ENCODE measurements around the gene NUDT8.
"Not testable (repeated sequence)": the region's sequence is repeated elsewhere in the genome, so short reads cannot be mapped to it uniquely, and the experiment has no call there.

Gene NUDT8

DNA sequence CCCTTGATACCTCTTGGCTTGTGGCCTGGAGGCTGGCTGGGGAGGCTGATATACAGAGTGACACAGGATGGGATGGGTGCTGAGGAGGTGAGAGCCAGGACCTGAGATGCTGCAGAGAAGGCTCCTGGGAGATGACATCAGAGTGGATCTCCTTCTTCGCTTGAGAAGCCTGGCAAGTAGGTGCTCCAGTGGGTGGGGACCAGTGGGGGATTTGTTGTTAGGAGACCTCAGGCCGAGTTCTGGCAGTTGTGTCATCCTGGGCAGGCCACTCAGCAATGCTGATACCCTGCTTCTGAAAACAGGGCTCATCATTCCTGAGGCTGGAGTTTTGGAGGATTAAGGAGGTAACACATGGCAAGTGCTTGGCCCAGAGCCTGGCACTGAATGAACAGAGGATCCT is 24.9 kb downstream of the NUDT8 start:
- TF ChIP-seq CTCF (conservative IDR thresholded peaks at IDR 0.05; ENCODE audit: control insufficient read depth, insufficient read depth, low read depth, low read length): no peak
- H3K4me3 ChIP-seq (ENCODE audit: control insufficient read depth, low read depth, low read length): no peak overlapping the region
- DNase-seq (ENCODE audit: low read depth): no peak

DNA sequence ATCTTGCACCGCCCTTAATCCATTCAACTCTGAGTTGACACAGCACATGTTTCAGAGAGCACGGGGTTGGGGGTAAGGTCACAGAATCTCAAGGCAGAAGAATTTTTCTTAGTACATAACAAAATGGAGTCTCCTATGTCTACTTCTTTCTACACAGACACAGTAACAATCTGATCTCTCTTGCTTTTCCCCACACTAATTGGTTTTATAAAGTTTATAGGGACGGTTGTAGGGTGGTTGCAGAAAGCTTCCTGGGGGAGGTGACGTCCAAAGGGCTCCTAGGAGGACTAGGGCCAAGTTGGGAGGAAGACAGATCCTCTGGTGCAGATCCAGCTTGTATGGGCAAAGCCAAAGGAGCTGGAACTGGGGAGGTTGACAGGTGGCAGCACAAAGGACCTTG is 25.6 kb downstream of the NUDT8 start:
- not testable (repeated sequence) for H3K4me3 ChIP-seq (ENCODE audit: control insufficient read depth, low read depth, low read length); DNase-seq (ENCODE audit: low read depth)

- H3K4me3 ChIP-seq (ENCODE audit: control insufficient read depth, low read depth, low read length): no peak overlapping the region
- TF ChIP-seq CTCF (conservative IDR thresholded peaks at IDR 0.05; ENCODE audit: control insufficient read depth, insufficient read depth, low read depth, low read length): no peak
- no peak for DNase-seq (ENCODE audit: low read depth)
Measured at GRCh38 chr11:67601098-67601497, 28.6 kb downstream of the NUDT8 start.

GRCh38 chr11:67600324-67601029 is 29.3 kb downstream of the NUDT8 start:
- no peak for DNase-seq (ENCODE audit: low read depth)
- TF ChIP-seq CTCF (conservative IDR thresholded peaks at IDR 0.05; ENCODE audit: control insufficient read depth, insufficient read depth, low read depth, low read length): no peak
- no peak overlapping the region for H3K4me3 ChIP-seq (ENCODE audit: control insufficient read depth, low read depth, low read length)

DNA sequence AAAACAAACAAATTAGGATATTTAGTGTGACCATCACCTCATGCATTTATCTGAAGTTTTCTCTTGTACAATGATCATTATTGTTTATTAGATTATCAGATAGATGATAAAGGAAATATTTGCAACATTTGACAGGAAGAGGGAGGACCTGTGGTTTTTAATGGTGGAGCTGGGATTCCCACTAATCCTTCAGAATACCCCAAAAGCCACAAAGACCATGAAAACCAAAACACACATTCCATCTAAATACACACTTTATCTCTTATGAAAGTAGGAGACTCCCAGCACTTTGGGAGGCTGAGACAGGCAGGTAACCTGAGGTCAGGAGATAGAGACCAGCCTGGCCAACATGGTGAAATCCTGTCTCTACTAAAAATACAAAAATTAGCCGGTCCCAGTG is 30.6 kb downstream of the NUDT8 start:
- no peak for TF ChIP-seq CTCF (conservative IDR thresholded peaks at IDR 0.05; ENCODE audit: control insufficient read depth, insufficient read depth, low read depth, low read length)
- no peak for DNase-seq (ENCODE audit: low read depth)
- no peak overlapping the region for H3K4me3 ChIP-seq (ENCODE audit: control insufficient read depth, low read depth, low read length)

- DNase-seq (ENCODE audit: low read depth); H3K4me3 ChIP-seq (ENCODE audit: control insufficient read depth, low read depth, low read length): not testable (repeated sequence)
Measured at GRCh38 chr11:67597963-67598362, 31.8 kb downstream of the NUDT8 start.

DNA sequence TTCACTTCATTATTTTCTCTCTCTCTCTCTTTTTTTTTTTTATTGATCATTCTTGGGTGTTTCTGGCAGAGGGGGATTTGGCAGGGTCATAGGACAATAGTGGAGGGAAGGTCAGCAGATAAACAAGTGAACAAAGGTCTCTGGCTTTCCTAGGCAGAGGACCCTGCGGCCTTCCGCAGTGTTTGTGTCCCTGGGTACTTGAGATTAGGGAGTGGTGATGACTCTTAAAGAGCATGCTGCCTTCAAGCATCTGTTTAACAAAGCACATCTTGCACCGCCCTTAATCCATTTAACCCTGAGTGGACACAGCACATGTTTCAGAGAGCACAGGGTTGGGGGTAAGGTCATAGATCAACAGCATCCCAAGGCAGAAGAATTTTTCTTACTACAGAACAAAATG is 32.3 kb downstream of the NUDT8 start:
- DNase-seq (ENCODE audit: low read depth); H3K4me3 ChIP-seq (ENCODE audit: control insufficient read depth, low read depth, low read length): not testable (repeated sequence)

GRCh38 chr11:67596753-67597300 is 32.9 kb downstream of the NUDT8 start:
- no peak for TF ChIP-seq CTCF (conservative IDR thresholded peaks at IDR 0.05; ENCODE audit: control insufficient read depth, insufficient read depth, low read depth, low read length)
- no peak for DNase-seq (ENCODE audit: low read depth)

More at GRCh38 chr11:67596753-67597300, 32.9 kb downstream of the NUDT8 start:
- H3K4me3 ChIP-seq (ENCODE audit: control insufficient read depth, low read depth, low read length): no peak overlapping the region

Measured in fibroblast of mammary gland (primary cell).